GM18505 (cell line): ENCODE measurements around the gene CAPNS1.

Source experiments
- ATAC-seq: cut with Tn5 transposase; IDR thresholded peaks from one replicate; pipeline ENCODE4 v1.9.1; 2021; ENCODE audit not compliant: unreplicated experiment
- POLR2A ChIP-seq: IDR thresholded peaks from 4 replicates; pipeline ENCODE4 v1.6.1; 2011; ENCODE audit warnings: borderline replicate concordance; ENCODE audit not compliant: insufficient read depth, insufficient read length; ENCODE audit errors: extremely low read depth

Gene CAPNS1

GRCh38 chr19:36196249-36196648, 56.4 kb downstream of the CAPNS1 start:
- ATAC-seq, result no peak
- TF ChIP-seq POLR2A, result no peak

GRCh38 chr19:36198119-36198518, 58.3 kb downstream of the CAPNS1 start:
- no peak for ATAC-seq
- TF ChIP-seq POLR2A, result no peak
